ENCODE data around the gene VAT1L.
"Not testable (repeated sequence)": the region's sequence is repeated elsewhere in the genome, so short reads cannot be mapped to it uniquely, and the experiment has no call there.

Gene VAT1L

DNA sequence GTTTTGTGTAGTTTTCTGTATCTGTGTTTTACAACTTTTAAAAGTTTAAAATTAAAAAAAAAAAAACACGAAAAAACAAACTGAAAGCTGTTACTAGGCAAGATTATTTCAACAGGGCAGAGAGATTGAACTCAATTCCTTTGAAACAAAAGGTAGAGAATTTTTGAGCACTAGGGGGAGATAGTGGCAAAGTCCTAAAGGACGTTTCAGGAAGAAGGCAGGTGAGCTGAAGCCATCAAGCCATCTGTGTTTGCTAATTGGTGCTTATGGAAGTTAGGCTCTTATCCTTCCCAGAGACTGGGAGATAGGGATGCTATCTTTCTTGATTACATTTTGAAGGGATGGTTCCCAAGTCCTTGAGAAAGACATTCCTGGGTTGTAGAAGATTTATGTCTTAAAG lies 163.4 kb downstream of the VAT1L start:
- peak; percentile 32 for DNase-seq (ENCODE audit: low read depth)

DNA sequence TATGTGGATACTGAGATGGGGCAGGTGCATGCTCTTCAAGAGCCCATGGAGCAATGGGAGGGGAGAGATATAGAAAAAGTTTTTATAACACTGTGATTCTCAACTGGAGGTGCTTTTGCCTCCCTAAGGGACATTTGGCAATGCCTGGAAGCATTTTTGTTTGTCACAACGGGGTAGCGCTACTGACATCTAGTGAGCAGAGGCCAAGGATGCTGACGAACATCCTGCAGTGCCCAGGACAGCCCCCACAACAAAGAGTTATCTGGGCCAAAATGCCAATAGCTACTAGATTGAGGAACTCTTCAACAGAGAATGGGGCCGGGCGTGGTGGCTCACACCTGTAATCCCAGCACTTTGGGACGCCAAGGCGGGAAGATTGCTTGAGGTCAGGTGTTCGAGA lies 166.8 kb downstream of the VAT1L start:
- no peak for DNase-seq (ENCODE audit: low read depth)

DNA sequence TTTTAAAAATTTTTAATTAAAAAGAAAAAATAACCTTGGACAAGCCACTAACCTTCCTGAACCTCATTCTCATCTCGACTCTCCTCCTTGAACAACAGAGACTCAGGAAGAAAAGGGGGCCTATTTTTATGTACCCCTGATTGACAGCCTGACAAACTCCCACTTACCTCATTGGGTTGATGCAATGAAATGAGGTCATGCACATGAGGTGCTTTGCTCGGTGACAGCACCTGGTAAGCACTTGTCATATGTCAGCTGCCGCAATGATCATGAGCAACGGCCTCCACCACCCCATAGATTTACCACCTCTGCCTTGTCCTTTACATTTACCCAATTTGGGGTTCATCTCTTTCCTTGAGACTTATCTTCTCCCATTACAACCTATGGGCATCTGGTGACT lies 167.9 kb downstream of the VAT1L start:
- DNase-seq (ENCODE audit: low read depth) = no peak

DNA sequence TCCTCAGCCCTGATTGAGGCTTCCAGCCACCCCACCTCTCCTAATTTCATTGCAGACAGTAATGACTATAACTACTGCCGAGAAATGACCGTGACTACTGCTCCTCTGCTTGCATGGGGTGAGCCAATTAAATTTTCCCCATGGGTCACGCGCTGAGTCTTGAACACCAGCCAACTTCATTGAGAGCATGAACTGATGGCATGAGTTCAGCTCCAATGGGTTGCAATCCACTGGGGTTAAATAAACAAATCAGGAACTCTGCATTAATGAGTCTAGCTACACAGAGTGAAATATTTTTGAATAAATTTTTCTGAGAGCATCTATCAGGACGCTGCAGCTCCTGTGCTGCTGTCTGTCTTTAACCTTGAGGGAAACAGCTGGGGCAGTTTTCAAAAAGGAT lies 172.4 kb downstream of the VAT1L start:
- no peak for DNase-seq (ENCODE audit: low read depth)

DNA sequence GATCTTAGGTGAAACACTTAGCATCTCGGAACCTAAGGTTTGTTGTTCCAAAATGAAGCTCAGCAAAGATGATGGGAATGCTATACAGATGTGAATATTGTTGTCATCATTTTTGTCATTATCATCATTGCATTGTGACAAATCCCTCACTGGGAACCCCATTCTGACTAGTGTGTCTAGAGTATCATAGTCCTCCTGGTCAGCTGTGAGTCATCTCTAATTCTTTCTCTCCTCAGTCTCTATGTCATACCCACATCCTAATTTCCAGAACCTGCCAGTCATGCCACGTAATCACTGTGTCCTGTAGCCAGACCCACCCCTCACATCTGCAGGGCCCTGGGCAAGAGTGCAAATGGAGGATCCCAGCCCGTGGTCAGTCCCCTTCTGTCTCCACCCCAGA lies 173.4 kb downstream of the VAT1L start:
- no peak for DNase-seq (ENCODE audit: low read depth)

DNA sequence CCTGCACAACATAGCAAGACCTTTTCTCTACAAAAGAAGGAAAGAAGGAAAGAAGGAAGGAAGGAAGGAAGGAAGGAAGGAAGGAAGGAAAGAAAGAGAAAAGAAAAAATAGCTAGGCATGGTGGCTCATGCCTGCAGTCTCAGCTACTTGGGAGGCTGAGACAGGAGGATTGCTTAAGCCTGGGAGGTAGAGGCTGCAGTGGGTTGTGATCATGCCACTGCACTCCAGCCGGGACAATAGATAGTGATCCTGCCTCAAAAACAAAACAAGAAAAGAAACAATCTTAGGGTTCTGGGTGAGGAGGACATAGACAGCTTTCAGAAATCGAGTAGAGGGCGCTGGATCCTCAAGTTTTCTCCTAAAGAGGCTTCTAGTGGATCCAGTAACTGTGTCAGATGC lies 174.3 kb downstream of the VAT1L start:
- no peak for DNase-seq (ENCODE audit: low read depth)

DNA sequence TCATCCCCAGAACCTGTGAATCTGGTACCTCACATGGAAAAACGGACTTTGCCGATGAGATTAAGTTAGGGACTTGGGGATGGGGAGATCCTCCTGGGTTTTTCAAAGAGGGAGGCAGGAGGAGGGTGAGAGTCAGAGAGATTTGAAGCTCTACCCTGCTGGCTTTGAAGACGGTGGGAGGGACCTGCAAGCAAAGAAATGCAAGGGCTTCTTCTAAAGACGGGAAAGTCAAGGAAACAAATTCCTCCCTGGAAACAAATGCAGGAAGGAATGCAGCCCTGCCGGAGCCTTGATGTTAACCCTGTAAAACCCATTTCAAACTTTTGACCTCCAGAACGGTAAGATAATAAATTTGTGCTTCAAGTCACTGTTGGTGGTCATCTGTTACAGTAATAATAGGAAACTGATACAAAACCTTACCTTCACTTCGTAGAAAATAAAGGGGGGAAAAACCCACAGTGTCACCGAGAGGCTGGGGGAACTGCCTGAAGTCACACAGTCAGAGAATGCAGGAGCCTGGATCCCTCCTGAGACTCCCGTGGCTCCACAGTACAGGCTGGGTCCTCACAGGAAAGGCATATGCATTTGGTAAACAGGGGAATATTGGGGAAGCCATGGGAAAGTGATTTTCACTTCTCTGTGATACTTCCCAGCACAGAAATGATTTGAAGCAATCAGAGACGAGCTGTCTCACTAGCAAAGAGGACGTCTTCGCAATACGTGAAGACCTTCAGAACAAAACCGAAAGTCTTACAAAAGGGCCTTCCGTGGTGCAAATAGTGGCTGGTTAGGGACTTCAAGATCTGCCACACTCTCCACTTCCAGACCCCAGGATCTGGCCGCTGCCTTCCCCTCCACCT lies 175.1 kb downstream of the VAT1L start:
- DNase-seq (ENCODE audit: low read depth) = peak; percentile 19

DNA sequence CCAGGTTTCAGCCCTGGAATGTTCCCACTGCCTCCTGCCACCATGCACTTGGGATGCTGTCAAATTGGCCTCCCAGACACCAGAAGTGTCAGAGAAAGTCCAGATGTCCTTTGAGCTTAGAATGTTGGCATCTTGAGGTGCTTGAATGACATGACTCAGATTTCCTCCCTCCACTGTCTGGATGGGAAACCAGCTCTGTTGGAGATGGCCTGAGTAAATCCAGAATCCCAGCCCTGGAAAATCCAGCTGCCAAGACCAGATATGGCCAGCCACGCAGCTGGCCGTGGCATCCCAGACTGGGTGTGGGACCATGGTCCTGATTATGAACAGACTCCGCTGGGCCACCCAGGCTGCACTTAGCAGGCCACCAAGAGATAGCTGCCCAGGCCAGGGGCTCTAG lies 177.0 kb downstream of the VAT1L start:
- peak; percentile 28 for DNase-seq (ENCODE audit: low read depth)

DNA sequence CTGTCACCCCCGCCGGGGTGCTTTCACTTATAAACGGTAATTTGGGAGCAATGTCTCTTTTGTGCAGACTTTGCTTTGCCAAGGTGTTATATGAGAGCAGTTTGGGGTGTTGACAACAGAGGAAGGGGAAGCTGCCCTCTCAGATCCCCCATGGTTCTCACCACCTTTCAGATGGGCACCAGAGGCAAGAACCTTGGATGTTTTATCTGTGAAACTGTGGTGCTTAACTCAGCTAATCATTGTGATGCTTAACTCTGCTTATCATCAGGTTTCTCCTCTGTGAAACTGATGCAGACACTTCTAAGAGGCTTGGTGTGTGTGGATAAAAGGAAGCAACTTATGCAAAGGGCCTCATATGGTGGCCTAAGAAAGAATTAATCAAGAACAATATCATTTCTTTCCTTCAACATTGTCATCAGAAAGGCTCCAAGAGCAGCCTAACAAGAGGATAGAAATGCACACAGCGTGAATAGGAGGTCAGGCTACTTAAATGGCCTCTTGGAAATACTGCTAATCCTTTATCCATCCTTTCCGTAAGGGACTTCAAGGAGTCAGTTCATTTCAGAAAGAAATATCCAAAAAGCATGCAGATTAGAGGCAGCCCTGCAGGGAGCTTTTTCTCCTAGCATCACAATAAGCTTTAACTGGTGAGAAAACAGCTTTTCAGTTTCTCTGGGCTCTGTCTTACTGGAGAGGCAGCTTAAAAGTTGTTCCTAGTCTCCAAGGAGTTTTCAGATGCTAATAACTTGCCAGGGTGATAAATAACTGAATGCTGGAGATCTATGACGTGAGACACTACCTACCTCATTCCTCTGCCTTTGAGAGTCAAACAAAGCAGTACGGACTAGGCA lies 178.9 kb downstream of the VAT1L start:
- DNase-seq (ENCODE audit: low read depth) = no peak

DNA sequence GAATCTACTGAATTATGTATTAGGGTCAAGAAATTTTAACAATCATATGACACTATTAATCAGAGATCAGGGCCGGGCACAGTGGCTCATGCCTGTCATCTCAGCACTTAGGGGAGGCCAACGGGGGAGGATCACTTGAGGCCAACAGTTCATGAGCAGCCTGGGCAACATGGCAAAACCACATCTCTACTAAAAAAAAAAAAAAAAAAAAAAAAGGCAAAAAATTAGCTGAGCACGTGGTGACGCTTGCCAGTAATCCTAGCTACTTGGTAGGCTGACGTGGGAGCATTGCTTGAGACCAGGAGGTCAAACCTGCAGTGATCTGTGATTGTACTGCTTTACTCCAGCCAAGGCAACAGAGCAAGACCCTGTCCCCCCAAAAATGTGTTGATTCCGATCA lies 181.5 kb downstream of the VAT1L start:
- no peak for DNase-seq (ENCODE audit: low read depth)

DNA sequence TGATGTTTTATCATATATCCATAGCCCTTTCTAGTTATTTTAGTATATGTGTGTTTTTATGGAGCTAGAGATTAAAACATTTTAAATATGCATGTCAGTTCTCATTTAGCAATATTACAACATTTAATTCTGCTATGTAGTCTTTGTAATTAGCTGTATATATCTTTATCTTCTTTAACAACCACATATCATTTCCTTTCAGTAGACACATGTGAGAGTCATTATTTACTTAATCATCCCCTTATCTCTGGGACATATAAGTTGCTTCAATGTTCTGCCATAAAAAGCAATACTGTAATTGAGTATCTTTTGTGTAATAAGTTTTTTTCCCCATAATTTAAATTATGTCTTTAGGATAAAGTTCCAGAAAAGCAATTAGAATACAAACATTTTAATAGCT lies 182.0 kb downstream of the VAT1L start:
- DNase-seq (ENCODE audit: low read depth) = no peak

DNA sequence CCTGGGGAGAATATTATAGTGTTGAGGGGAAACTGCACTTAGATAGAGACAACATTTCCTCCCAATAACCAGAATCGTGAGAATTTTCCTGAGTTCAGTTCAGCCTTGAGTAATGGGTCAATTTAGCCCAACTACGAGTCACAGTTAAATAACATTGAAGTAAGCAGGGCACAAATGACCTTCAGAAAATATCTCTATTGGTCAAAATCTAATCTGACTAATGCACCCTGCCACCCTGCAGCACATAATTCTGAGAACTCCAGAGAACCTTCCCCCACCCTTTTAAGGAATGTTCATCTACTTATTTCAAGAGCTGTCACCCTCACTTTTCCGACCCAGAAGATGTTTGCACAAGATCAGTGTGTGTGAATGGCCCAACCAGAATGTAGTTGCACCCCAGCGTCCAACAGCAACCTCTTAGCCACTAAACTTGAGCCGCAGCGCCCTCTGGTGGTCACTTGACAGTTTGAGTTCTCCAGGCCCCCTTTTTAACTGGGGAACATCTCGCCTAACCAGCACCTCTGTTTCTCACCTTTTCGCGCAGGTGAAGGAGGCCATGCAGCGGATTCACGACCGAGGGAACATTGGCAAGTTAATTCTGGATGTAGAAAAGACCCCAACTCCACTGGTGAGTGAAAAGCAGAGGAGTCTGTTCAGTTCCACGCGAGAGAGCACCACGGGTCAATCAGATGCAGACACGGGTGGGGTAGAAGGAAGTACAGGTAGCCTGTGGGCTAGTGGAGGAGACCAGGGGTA lies 183.1 kb downstream of the VAT1L start:
- peak; percentile 75 for DNase-seq (ENCODE audit: low read depth)

DNA sequence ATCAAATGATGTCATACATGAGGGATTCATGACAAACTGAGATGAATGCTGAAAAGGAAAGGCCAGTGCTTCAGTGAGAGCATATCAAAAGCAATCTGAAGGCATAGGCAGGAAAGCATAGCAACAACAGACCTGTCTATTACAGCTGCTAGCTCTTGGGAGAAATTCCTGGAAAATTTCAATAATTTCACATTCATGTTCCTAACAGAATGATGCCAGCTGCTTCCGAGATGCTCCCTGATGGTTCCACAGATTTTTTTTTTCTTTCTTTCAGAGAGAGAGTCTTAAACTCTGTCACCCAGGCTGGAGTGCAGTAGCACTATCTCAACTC lies 183.7 kb downstream of the VAT1L start:
- no peak for DNase-seq (ENCODE audit: low read depth)

DNA sequence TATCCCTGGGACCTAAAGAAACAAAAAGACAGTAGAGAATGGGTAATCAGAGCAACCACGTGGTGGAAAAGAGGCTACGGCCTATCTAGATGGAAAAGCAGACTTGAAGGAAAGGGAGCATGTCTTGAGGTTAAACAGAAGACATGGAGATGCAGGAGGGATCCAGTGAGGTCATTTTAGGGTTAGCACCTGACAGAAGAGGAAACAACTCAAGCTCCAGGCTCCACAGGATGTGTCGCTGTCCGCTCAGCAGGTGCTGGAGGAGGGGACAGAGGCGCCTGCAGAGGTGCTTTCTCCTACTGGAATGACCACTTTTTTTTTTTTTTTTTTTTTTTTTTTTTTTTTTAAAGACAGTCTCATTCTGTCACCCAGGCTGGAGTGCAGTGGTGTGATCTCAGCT lies 186.5 kb downstream of the VAT1L start:
- peak; percentile 29 for DNase-seq (ENCODE audit: low read depth)

DNA sequence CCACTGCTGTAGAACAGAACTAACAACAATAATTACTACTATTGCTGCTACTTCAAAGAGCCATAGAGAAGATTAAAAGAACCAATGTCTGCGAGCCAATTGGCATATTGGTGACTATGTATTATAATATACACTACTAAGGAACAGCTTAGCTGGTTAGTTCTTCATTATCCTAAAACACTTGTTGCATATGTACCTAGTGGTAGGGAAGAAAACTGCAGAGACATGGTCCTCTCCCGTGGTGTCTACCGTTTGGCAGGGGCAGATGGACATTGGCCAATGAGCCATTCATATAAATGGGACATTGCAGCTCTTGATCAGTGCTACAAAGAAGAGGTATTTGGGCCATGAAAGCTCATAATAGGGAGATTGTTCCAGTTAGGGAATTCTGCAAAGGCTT lies 187.6 kb downstream of the VAT1L start:
- DNase-seq (ENCODE audit: low read depth) = no peak

DNA sequence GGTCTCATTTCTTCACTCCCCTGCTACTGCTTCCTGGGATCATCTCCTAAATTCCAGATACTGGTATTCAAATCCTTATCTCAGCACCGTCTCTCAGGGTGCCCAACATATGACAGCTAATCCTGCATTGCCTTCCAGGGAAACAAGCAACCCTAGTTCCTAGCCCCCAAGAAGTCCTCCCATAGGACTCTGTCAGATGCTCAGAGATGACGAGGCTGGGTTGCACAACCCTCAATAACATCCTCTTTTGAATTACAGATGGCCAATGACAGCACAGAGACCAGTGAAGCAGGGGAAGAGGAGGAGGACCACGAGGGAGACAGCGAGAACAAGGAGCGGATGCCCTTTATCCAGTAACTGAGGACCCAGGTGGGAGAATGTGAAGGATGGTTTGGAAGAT lies 189.0 kb downstream of the VAT1L start:
- DNase-seq (ENCODE audit: low read depth) = no peak

DNA sequence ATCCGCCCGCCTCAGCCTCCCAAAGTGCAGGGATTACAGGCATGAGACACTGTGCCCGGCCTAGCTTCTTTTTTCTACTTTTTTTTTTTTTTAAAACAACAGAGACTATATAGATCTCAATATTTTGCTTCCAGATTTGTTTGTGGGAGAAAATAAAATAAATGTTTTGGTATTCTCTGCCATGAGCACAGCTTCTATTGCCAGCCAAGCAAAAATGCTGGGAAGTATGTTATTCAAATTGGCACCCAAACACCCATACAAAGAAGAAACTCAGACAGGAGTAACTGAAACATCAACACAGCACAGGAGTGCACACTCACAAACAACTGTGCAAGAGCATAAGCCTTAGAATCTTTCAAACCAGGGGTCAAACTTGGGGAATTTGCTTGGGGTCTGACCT lies 196.7 kb downstream of the VAT1L start:
- DNase-seq (ENCODE audit: low read depth) = no peak

DNA sequence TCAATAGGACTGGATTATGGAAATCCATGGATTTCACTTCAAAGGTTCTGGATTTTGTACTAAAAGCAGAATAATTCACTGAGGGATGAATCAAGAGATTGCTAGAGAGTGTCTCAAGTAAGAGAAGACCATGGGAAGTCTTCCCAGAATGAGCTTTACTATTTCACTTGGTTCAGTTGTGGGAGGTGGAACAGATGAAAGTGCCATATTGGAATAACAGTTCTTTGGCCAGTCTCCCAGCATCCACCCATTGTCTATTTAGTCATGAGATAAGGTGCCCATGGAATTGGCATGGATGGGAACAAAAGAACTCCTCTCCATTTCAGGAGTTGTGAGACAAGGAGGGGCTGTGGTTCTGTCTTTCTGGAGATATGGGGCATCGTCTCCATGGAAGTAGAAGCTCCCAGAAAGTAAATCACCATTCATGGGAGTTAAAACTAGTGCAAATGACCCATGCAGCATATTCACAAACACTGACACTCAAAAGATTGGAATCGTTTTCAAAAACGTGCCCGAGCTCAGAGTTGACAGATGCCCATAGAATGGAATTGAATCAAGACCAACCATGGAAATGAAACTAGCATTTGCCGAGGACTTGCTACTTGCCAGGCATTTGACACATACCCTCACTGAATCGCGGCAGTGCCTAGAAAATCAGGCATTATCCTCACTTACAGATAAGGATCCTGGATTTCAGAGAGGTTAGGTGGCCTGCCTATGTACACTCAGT lies 197.8 kb downstream of the VAT1L start:
- no peak for DNase-seq (ENCODE audit: low read depth)

DNA sequence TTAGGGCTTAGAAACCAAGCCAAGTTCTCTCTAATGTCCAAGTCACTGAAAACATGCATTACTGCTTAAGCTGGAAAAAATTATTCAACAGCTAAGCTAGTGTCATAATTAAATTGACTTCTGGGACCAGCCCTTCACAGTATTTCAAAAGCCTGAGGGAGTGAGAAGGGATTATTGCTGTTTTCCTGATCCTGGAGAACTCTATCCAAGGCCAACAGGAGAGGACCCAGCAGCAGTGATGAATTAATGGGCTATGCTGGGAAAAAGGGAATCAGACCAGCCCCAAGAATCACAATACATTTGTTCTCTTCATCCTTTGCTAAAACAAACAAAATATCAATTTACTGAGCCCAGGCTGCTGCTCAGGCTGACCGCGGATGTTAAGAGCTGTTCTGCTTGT lies 199.4 kb downstream of the VAT1L start:
- DNase-seq (ENCODE audit: low read depth) = no peak

DNA sequence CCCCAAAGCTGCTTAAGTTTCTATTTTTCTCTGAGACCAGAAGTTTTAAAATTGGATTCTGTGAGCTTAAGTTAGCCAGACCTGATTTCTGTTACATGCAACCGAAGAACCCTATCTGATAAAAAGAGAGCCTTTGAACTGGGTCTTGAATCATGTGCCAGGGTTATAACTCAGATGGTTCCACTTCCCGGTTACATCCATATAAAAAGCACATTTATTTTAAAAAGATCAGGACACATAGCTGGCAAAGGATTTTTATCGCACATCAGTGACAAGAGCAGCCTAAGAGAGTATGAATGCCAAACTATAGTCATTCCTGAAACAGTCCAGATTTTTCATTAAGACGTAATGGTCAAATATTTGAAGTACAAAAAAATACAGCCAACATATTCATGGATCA lies 201.5 kb downstream of the VAT1L start:
- DNase-seq (ENCODE audit: low read depth) = no peak

DNA sequence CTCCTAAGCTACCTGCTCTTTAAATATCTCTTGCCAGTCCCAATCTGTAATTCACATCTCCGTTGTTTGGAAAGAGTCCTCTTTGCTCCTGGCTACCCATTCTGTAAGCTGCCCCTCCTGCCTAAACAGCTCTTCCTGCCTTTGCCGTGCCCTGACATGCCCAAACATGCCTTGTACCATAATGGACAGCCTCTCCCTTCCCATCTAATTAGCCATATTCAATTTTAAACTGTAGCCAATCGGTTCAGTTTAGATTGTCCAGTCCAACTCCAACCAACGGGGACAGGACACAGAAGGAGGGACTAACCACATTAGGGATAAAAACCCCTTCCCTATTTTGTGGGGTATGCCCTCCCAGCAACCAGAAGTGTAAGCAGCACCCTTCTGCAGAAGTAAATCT lies 203.3 kb downstream of the VAT1L start:
- no peak for DNase-seq (ENCODE audit: low read depth)

DNA sequence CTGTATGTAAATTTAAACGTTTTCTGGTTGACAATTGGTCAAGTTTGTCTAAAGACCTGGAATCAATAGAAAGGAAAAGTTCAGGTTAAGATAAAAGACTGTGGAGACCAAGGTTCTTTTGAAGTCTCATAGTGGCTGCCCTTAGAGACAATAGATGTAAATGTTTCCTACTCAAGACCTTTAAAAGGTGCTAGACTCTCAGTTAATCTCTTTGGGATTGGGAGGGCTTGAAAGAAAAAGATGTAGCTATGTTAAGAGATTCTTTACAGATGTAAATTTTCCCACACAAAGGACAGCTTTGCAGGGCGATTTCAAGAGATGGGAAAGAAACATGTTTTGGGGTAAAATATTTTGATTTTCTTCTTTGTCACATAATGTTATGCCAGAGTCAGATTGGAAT lies 204.0 kb downstream of the VAT1L start:
- DNase-seq (ENCODE audit: low read depth) = not testable (repeated sequence)
